ENCODE data around the gene OR9Q1.

The OR9Q1 gene

DNA sequence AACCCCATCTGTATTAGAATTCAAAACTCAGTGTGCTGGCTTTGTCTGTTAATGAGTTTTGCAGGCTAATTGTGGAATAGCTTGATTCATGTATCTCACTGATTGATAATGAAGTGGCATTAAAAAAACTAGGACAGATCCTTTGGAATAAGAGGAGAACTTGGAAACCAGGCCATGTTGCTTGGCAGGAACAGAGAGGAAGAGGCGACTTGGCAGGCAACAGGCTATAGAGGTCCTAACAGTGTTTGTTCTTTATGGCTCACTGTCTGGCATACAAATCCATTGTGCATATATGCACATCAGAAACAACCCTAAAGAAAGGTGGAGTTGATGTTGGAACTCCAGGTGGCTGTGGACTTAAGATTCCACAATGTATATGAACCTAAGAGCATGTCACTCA is 119.1 kb downstream of the OR9Q1 start:
- H3K9me3 ChIP-seq (ENCODE audit: control insufficient read depth, low read depth, low read length) = no peaks in the 10 kb centered on the region
- H3K36me3 ChIP-seq (ENCODE audit: control insufficient read depth, low read depth, low read length) = no peaks in the 10 kb centered on the region
- H3K4me3 ChIP-seq (ENCODE audit: low read length) = no peak overlapping the region
- H3K27me3 ChIP-seq (ENCODE audit: control insufficient read depth, insufficient read depth, low read length) = no peaks in the 10 kb centered on the region
- no peaks in the 10 kb centered on the region for H3K4me1 ChIP-seq (ENCODE audit: control insufficient read depth, low read depth, low read length)
- no peak overlapping the region for H3K9ac ChIP-seq (ENCODE audit: low read length)
- H3K27ac ChIP-seq (ENCODE audit: low read length) = no peak overlapping the region

DNA sequence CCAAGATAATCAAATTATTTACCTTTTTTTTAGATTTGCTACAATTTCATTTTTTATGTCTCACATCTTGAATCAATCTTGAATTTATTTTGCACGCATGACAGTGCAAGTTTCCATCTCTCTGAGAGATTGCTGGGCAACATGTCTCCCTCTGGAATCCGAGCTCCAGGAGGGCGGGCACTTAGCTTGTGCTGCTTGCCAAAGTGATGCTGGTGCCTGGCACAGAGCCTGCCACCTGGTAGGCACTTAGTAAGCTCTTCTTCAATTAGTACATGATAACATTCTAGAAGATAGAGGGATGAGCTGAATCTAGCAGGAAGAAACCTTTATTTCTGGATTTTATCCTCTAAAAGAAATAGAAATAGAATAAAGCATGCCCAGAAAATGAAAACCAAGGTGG is 129.1 kb downstream of the OR9Q1 start:
- Histone ChIP-seq H3K4me3 (ENCODE audit: low read length) (no peak overlapping the region), H3K4me1 (ENCODE audit: control insufficient read depth, low read depth, low read length) (no peaks in the 10 kb centered on the region), H3K36me3 (ENCODE audit: control insufficient read depth, low read depth, low read length) (no peaks in the 10 kb centered on the region), H3K27me3 (ENCODE audit: control insufficient read depth, insufficient read depth, low read length) (no peaks in the 10 kb centered on the region), H3K9me3 (ENCODE audit: control insufficient read depth, low read depth, low read length) (no peaks in the 10 kb centered on the region), H3K27ac (ENCODE audit: low read length) (no peak overlapping the region), H3K9ac (ENCODE audit: low read length) (no peak overlapping the region)

DNA sequence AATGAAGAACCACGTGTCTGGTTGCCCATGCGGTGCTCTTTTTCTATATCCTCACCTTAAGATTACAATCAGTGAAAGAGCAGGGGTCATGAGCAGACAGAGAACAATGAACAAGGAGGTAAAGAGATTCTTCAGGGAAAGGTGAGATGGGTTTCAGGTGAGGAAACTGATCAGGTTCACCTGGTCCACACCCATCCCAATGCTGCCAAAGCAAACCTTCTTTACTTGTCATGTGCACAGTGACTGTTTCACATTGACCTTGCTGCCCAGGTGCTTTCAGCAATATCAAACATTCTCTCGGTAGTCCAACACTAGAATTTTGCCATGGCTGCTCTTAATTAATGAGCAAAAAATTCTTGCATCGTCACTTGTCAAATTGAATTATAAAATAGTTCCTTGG is 140.7 kb downstream of the OR9Q1 start:
- H3K9ac ChIP-seq (ENCODE audit: low read length) = no peak overlapping the region
- no peaks in the 10 kb centered on the region for H3K9me3 ChIP-seq (ENCODE audit: control insufficient read depth, low read depth, low read length)
- H3K36me3 ChIP-seq (ENCODE audit: control insufficient read depth, low read depth, low read length) = no peaks in the 10 kb centered on the region
- H3K4me3 ChIP-seq (ENCODE audit: low read length) = no peak overlapping the region
- no peaks in the 10 kb centered on the region for H3K27me3 ChIP-seq (ENCODE audit: control insufficient read depth, insufficient read depth, low read length)
- no peaks in the 10 kb centered on the region for H3K4me1 ChIP-seq (ENCODE audit: control insufficient read depth, low read depth, low read length)
- H3K27ac ChIP-seq (ENCODE audit: low read length) = no peak overlapping the region

DNA sequence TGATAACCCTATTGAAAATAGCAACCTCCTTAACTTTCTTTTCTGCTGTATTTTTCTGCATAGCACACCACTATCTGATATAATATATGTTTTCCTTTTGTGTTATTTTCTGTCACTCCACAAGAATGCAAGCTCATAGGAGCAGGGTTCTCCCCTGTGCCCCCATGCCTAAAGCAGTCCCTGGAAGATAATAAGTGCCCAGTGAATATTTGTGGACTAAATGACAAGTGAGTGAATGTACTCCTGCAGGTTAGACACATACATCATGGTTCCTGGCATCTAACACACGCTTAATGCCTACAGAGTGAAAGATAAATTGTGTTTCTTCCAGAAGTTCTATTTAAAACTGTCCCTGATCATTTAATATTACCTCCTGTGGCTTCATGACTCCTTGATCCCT is 141.3 kb downstream of the OR9Q1 start:
- Histone ChIP-seq H3K4me3 (ENCODE audit: low read length) (no peak overlapping the region), H3K4me1 (ENCODE audit: control insufficient read depth, low read depth, low read length) (no peaks in the 10 kb centered on the region), H3K36me3 (ENCODE audit: control insufficient read depth, low read depth, low read length) (no peaks in the 10 kb centered on the region), H3K9ac (ENCODE audit: low read length) (no peak overlapping the region), H3K27ac (ENCODE audit: low read length) (no peak overlapping the region), H3K9me3 (ENCODE audit: control insufficient read depth, low read depth, low read length) (no peaks in the 10 kb centered on the region), H3K27me3 (ENCODE audit: control insufficient read depth, insufficient read depth, low read length) (no peaks in the 10 kb centered on the region)

DNA sequence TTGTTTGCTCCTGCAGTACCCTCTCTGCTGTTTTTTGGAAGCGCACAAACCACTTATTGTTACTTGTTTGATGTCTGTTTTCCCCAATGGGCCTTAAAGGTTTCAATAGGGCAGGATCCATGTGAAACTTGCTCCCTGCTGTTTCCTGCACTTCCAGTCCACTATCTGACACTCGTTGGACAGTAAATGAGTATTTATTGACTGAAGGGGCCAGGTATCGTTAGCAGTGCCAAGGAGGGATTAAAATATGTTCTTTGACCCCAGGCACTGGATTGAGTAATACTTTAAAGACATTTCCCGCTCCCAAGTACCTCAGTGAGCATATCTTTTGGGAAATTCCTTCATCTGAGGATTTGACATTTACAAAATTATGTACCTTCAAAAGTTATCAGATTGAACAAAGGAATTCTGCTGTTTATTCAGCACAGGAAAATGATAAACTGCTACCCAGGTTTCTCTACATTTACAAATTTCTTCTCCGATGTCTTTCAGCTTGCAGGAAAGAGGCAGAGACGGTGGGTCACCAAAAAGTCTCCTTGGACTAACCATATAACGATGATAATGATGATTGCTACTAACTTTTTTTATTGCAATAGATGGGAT is 141.9 kb downstream of the OR9Q1 start:
- H3K27me3 ChIP-seq (ENCODE audit: control insufficient read depth, insufficient read depth, low read length) = no peaks in the 10 kb centered on the region
- no peaks in the 10 kb centered on the region for H3K4me1 ChIP-seq (ENCODE audit: control insufficient read depth, low read depth, low read length)
- no peak overlapping the region for H3K4me3 ChIP-seq (ENCODE audit: low read length)
- no peaks in the 10 kb centered on the region for H3K9me3 ChIP-seq (ENCODE audit: control insufficient read depth, low read depth, low read length)
- H3K9ac ChIP-seq (ENCODE audit: low read length) = no peak overlapping the region
- H3K36me3 ChIP-seq (ENCODE audit: control insufficient read depth, low read depth, low read length) = no peaks in the 10 kb centered on the region
- H3K27ac ChIP-seq (ENCODE audit: low read length) = no peak overlapping the region

DNA sequence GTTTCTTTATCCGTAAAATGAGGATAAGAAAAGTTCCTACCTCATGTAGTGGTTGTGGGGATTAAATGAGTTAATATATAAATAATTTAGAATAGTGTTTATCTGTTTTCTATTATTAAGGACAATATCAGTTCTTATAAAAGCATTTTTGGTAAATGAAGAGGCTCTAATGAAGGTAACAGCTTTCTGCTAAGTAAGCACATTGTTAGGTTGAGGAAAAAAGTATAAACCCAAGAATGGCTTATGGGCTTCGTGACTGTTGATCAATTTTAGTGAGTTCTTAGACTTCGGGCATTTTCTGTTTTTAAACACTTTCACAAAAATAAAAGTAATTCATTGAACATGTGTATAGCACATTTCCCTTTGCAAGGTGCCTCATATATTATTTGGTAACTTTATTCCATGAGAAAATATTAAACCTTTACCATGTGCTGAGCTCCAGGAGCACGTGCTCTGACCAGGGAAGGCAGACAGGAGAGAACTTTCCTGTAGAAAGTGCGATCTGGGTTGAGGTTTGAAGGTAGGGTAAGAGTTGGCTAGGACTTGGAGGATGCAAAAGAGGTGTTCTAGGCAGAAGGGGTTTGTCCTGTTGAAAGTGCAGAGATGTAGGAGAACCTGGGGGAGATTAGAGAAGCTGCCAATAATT is 153.9 kb downstream of the OR9Q1 start:
- Histone ChIP-seq H3K9ac (ENCODE audit: low read length) (no peak overlapping the region), H3K4me1 (ENCODE audit: control insufficient read depth, low read depth, low read length) (peaks cover 5% of the 10 kb centered on the region), H3K4me3 (ENCODE audit: low read length) (no peak overlapping the region), H3K9me3 (ENCODE audit: control insufficient read depth, low read depth, low read length) (no peaks in the 10 kb centered on the region), H3K27me3 (ENCODE audit: control insufficient read depth, insufficient read depth, low read length) (no peaks in the 10 kb centered on the region), H3K36me3 (ENCODE audit: control insufficient read depth, low read depth, low read length) (no peaks in the 10 kb centered on the region), H3K27ac (ENCODE audit: low read length) (no peak overlapping the region)

DNA sequence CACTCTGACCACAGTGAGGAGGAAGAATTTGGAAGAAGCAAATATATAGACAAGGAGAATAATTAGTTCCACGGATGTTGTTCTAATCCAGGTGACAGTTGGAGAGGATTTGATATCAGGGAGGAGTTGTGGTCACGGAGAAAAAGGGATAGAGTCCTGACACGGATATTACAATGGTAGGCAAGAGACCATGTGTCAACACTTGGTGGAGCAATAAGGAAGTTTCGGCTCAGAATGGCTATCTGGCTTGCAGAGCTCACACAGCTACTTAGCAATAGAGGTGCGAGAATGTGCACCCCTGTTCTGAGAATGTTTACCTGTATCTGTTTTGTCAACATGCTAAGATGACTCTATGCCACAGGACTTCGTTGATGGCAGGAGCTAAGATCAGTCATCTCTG is 154.8 kb downstream of the OR9Q1 start:
- Histone ChIP-seq H3K4me3 (ENCODE audit: low read length) (no peak overlapping the region), H3K36me3 (ENCODE audit: control insufficient read depth, low read depth, low read length) (no peaks in the 10 kb centered on the region), H3K9me3 (ENCODE audit: control insufficient read depth, low read depth, low read length) (no peaks in the 10 kb centered on the region), H3K4me1 (ENCODE audit: control insufficient read depth, low read depth, low read length) (peaks cover 5% of the 10 kb centered on the region), H3K9ac (ENCODE audit: low read length) (no peak overlapping the region), H3K27me3 (ENCODE audit: control insufficient read depth, insufficient read depth, low read length) (no peaks in the 10 kb centered on the region), H3K27ac (ENCODE audit: low read length) (no peak overlapping the region)

DNA sequence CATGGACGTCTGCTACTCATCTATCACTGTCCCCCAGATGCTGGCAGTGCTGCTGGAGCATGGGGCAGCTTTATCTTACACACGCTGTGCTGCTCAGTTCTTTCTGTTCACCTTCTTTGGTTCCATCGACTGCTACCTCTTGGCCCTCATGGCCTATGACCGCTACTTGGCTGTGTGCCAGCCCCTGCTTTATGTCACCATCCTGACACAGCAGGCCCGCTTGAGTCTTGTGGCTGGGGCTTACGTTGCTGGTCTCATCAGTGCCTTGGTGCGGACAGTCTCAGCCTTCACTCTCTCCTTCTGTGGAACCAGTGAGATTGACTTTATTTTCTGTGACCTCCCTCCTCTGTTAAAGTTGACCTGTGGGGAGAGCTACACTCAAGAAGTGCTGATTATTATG is 156.0 kb downstream of the OR9Q1 start:
- no peaks in the 10 kb centered on the region for H3K9me3 ChIP-seq (ENCODE audit: control insufficient read depth, low read depth, low read length)
- no peak overlapping the region for H3K9ac ChIP-seq (ENCODE audit: low read length)
- no peaks in the 10 kb centered on the region for H3K36me3 ChIP-seq (ENCODE audit: control insufficient read depth, low read depth, low read length)

DNA sequence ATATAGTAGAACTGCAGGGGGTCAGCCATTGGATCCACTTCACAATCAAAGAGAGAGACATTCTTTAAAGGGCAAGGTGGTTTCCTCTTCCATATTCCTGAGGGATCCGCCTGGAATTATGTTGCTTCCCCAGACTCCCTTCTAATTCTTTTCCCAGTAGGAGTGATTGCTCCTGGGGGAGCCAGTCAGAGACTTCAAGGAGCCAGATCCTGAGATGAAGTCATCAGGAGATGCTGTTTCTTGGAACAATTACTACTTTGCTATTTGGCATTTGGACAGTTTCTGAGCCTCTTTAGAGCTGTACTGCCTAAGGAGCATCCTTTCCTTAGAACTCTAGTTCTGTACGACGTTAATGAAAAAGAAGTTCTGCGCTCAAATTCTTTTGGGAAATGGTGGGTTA is 163.3 kb downstream of the OR9Q1 start:
- no peaks in the 10 kb centered on the region for H3K27me3 ChIP-seq (ENCODE audit: control insufficient read depth, insufficient read depth, low read length)
- H3K9ac ChIP-seq (ENCODE audit: low read length) = no peak overlapping the region
- H3K36me3 ChIP-seq (ENCODE audit: control insufficient read depth, low read depth, low read length) = no peaks in the 10 kb centered on the region
- H3K4me3 ChIP-seq (ENCODE audit: low read length) = no peak overlapping the region
- no peaks in the 10 kb centered on the region for H3K9me3 ChIP-seq (ENCODE audit: control insufficient read depth, low read depth, low read length)
- H3K4me1 ChIP-seq (ENCODE audit: control insufficient read depth, low read depth, low read length) = no peaks in the 10 kb centered on the region
- no peak overlapping the region for H3K27ac ChIP-seq (ENCODE audit: low read length)

More for the DNA sequence above, 156.0 kb downstream of the OR9Q1 start:
- peaks cover 5% of the 10 kb centered on the region for H3K4me1 ChIP-seq (ENCODE audit: control insufficient read depth, low read depth, low read length)
- no peak overlapping the region for H3K4me3 ChIP-seq (ENCODE audit: low read length)
- H3K27ac ChIP-seq (ENCODE audit: low read length) = no peak overlapping the region
- no peaks in the 10 kb centered on the region for H3K27me3 ChIP-seq (ENCODE audit: control insufficient read depth, insufficient read depth, low read length)

DNA sequence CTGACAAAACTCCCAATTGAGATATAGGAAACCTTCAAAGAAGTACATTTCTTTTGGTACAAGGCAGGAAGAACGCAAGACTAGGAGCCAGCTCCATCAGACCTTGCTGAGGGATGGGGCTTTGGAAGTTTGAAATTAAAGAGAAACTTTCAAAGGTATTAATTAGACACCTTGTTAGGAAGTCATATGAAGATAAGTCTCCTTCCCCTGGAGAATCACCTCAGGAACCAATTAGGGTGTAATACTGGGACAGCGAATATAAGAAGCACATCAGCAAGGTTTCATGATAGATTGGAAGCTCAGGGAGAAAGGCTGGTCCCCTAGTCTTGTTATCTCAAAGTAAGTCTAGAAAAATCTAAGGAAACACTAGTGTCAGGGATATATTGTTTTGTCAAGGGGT is 165.1 kb downstream of the OR9Q1 start, which contains the start of gene OR9Q2:
TSS of gene OR9Q2 (plus strand) at position 301 of the 400 bp plus-strand sequence. CDS start 1,421 bp downstream, outside the sequence.
- H3K27me3 ChIP-seq (ENCODE audit: control insufficient read depth, insufficient read depth, low read length) = no peaks in the 10 kb centered on the region
- H3K27ac ChIP-seq (ENCODE audit: low read length) = no peak within 1 kb of the TSS
- H3K36me3 ChIP-seq (ENCODE audit: control insufficient read depth, low read depth, low read length) = no peaks in the 10 kb centered on the region
- H3K4me1 ChIP-seq (ENCODE audit: control insufficient read depth, low read depth, low read length) = no peaks in the 10 kb centered on the region
- no peaks in the 10 kb centered on the region for H3K9me3 ChIP-seq (ENCODE audit: control insufficient read depth, low read depth, low read length)
- no peak within 1 kb of the TSS for H3K9ac ChIP-seq (ENCODE audit: low read length)
- H3K4me3 ChIP-seq (ENCODE audit: low read length) = no peak within 1 kb of the TSS

DNA sequence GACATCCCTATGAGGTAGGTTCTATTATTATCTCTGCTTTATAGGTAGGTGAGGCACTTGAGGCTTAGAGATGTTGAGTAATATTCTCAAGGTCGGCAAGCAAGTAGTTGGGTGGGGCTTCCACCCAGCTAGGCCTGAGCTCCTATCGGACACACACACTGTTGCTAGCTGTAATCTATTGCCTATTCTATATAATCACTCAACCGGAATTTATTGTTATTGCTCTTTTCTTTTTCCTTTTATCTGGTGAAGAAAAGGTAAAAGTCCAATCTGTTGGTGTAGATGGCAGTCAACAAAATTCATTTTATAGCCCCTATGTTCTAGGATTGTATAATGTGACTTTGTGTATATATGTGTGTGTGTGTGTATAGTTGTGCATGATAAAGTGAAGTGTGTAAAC is 168.5 kb downstream of the OR9Q1 start:
- no peak overlapping the region for H3K4me3 ChIP-seq (ENCODE audit: low read length)
- H3K27ac ChIP-seq (ENCODE audit: low read length) = no peak overlapping the region
- no peaks in the 10 kb centered on the region for H3K36me3 ChIP-seq (ENCODE audit: control insufficient read depth, low read depth, low read length)
- H3K9ac ChIP-seq (ENCODE audit: low read length) = no peak overlapping the region
- peaks cover 3% of the 10 kb centered on the region for H3K9me3 ChIP-seq (ENCODE audit: control insufficient read depth, low read depth, low read length)
- no peaks in the 10 kb centered on the region for H3K27me3 ChIP-seq (ENCODE audit: control insufficient read depth, insufficient read depth, low read length)
- no peaks in the 10 kb centered on the region for H3K4me1 ChIP-seq (ENCODE audit: control insufficient read depth, low read depth, low read length)

DNA sequence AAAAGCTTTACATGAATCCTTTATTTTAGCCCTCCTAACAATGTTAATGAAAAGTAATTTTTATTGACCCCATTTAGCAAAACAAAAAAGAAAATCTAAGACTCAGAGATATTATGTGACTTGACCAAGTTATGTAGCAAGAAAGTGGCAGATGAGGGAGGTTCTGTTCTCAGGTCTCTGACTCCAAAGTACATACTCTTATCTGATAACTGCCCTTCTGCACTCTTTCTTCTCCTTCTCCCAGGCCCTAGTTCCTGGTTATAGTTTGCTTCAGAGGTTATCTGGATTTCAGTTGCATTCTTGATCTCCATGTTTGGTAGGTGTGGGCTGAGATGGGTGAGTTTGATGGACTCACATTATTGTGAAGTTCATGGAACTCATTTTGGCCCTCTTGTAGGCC is 169.7 kb downstream of the OR9Q1 start:
- Histone ChIP-seq H3K36me3 (ENCODE audit: control insufficient read depth, low read depth, low read length) (no peaks in the 10 kb centered on the region), H3K27ac (ENCODE audit: low read length) (no peak overlapping the region)

More for the DNA sequence above, 169.7 kb downstream of the OR9Q1 start:
- Histone ChIP-seq H3K27me3 (ENCODE audit: control insufficient read depth, insufficient read depth, low read length) (no peaks in the 10 kb centered on the region), H3K9me3 (ENCODE audit: control insufficient read depth, low read depth, low read length) (peaks cover 14% of the 10 kb centered on the region), H3K4me3 (ENCODE audit: low read length) (no peak overlapping the region), H3K4me1 (ENCODE audit: control insufficient read depth, low read depth, low read length) (no peaks in the 10 kb centered on the region), H3K9ac (ENCODE audit: low read length) (no peak overlapping the region)
